ENCODE results near the gene CCDC7.
"Not testable (repeated sequence)": the region's sequence is repeated elsewhere in the genome, so short reads cannot be mapped to it uniquely, and the experiment has no call there.

CCDC7 gene

GRCh38 chr10:32893916-32894664 lies 448.1 kb downstream of the CCDC7 start:
- TF ChIP-seq CREB5 (CRISPR knock-in tag; IDR thresholded peaks at IDR 0.05; ENCODE audit: low read depth) (no peak), ZC3H10 (CRISPR knock-in tag; IDR thresholded peaks at IDR 0.05) (no peak), PATZ1 (CRISPR knock-in tag; IDR thresholded peaks at IDR 0.05; ENCODE audit: borderline replicate concordance) (no peak), SNAI2 (CRISPR knock-in tag; IDR thresholded peaks at IDR 0.05) (no peak), TSHZ2 (CRISPR knock-in tag; IDR thresholded peaks at IDR 0.05) (no peak), ISL1 (CRISPR knock-in tag; IDR thresholded peaks at IDR 0.05) (no peak), POU6F1 (CRISPR knock-in tag; IDR thresholded peaks at IDR 0.05; ENCODE audit: borderline replicate concordance, low read depth) (no peak), TOX (CRISPR knock-in tag; IDR thresholded peaks at IDR 0.05; ENCODE audit: borderline replicate concordance) (no peak)
- no peak for ATAC-seq

- not testable (repeated sequence) for ATAC-seq
Measured at GRCh38 chr10:32895200-32895968, 449.4 kb downstream of the CCDC7 start.

GRCh38 chr10:32901815-32902214 lies 455.9 kb downstream of the CCDC7 start:
- TF ChIP-seq ESRRG (CRISPR knock-in tag; IDR thresholded peaks at IDR 0.05), result no peak
- no peak for TF ChIP-seq OSR1 (CRISPR knock-in tag; IDR thresholded peaks at IDR 0.05)
- no peak for TF ChIP-seq ZNF70 (CRISPR knock-in tag; IDR thresholded peaks at IDR 0.05)
- TF ChIP-seq CSDC2 (CRISPR knock-in tag; IDR thresholded peaks at IDR 0.05), result no peak
- TF ChIP-seq GLIS3 (CRISPR knock-in tag; IDR thresholded peaks at IDR 0.05), result no peak
- TF ChIP-seq SNAI2 (CRISPR knock-in tag; IDR thresholded peaks at IDR 0.05), result no peak
- no peak for TF ChIP-seq PATZ1 (CRISPR knock-in tag; IDR thresholded peaks at IDR 0.05; ENCODE audit: borderline replicate concordance)
- no peak for TF ChIP-seq ZFP30 (CRISPR knock-in tag; IDR thresholded peaks at IDR 0.05)
- no peak for TF ChIP-seq ZNF8 (CRISPR knock-in tag; IDR thresholded peaks at IDR 0.05)
- no peak for TF ChIP-seq ZC3H10 (CRISPR knock-in tag; IDR thresholded peaks at IDR 0.05)
- no peak for TF ChIP-seq BACH2 (CRISPR knock-in tag; IDR thresholded peaks at IDR 0.05; ENCODE audit: borderline replicate concordance)
- no peak for TF ChIP-seq TOX (CRISPR knock-in tag; IDR thresholded peaks at IDR 0.05; ENCODE audit: borderline replicate concordance)
- no peak for ATAC-seq

- no peak for TF ChIP-seq POU6F1 (CRISPR knock-in tag; IDR thresholded peaks at IDR 0.05; ENCODE audit: borderline replicate concordance, low read depth)
- TF ChIP-seq TOX (CRISPR knock-in tag; IDR thresholded peaks at IDR 0.05; ENCODE audit: borderline replicate concordance), result no peak
- no peak for TF ChIP-seq PPARA (CRISPR knock-in tag; IDR thresholded peaks at IDR 0.05; ENCODE audit: borderline replicate concordance)
- no peak for TF ChIP-seq PATZ1 (CRISPR knock-in tag; IDR thresholded peaks at IDR 0.05; ENCODE audit: borderline replicate concordance)
- no peak for TF ChIP-seq CSDC2 (CRISPR knock-in tag; IDR thresholded peaks at IDR 0.05)
- no peak for TF ChIP-seq ZFP30 (CRISPR knock-in tag; IDR thresholded peaks at IDR 0.05)
- TF ChIP-seq OSR1 (CRISPR knock-in tag; IDR thresholded peaks at IDR 0.05), result no peak
- TF ChIP-seq ZC3H10 (CRISPR knock-in tag; IDR thresholded peaks at IDR 0.05), result no peak
- TF ChIP-seq ZNF8 (CRISPR knock-in tag; IDR thresholded peaks at IDR 0.05), result no peak
- no peak; the same call in 2 of the 3 replicates for ATAC-seq
Measured at GRCh38 chr10:32905466-32905865, 459.5 kb downstream of the CCDC7 start.
